H9 (cell line): ENCODE results near the gene PC. TPM values are rescaled to one million over a fixed set of nuclear protein-coding genes. Genes with fewer than 3 reads are reported as not detected.

Experiments
- DNase-seq: peaks from one replicate; pipeline ENCODE4 v3.0.0-alpha.2; 2017
- H2AFZ ChIP-seq: one replicate; pipeline ENCODE4 v1.6.1; 2013; ENCODE audit warnings: mild to moderate bottlenecking, low read length, control low read depth, moderate library complexity
- H2AK5ac ChIP-seq: 2 replicates; pipeline ENCODE4 v1.6.1; 2013; ENCODE audit warnings: low read length, control low read depth, mixed read lengths; ENCODE audit not compliant: insufficient read length
- H2BK120ac ChIP-seq: one replicate; pipeline ENCODE4 v1.6.1; 2013; ENCODE audit warnings: low read depth, mild to moderate bottlenecking, low read length, control low read depth, inconsistent platforms; ENCODE audit not compliant: poor library complexity, severe bottlenecking
- H2BK12ac ChIP-seq: 2 replicates; pipeline ENCODE4 v1.6.1; 2013; ENCODE audit warnings: low read length, control low read depth, mixed read lengths, low read depth; ENCODE audit not compliant: insufficient read length
- H2BK15ac ChIP-seq: 2 replicates; pipeline ENCODE4 v1.6.1; 2013; ENCODE audit warnings: low read depth, low read length, control low read depth
- H2BK20ac ChIP-seq: one replicate; pipeline ENCODE4 v1.6.1; 2013; ENCODE audit warnings: low read depth, mild to moderate bottlenecking, low read length, control low read depth, inconsistent platforms; ENCODE audit not compliant: poor library complexity, severe bottlenecking
- H2BK5ac ChIP-seq: 2 replicates; pipeline ENCODE4 v1.6.1; 2013; ENCODE audit warnings: low read length, control low read depth, mixed read lengths; ENCODE audit not compliant: insufficient read length
- H3K14ac ChIP-seq: 2 replicates; pipeline ENCODE4 v1.6.1; 2013; ENCODE audit warnings: low read length, control low read depth; ENCODE audit not compliant: insufficient read depth
- H3K18ac ChIP-seq: 2 replicates; pipeline ENCODE4 v1.6.1; 2013; ENCODE audit warnings: low read depth, mild to moderate bottlenecking, mixed read lengths, low read length, control low read depth; ENCODE audit not compliant: insufficient read length
- H3K23ac ChIP-seq: 2 replicates; pipeline ENCODE4 v1.6.1; 2013; ENCODE audit warnings: low read length, control low read depth, mixed read lengths, low read depth; ENCODE audit not compliant: insufficient read length
- H3K23me2 ChIP-seq: 2 replicates; pipeline ENCODE4 v1.6.1; 2013; ENCODE audit warnings: low read depth, mild to moderate bottlenecking, mixed read lengths, low read length, control low read depth; ENCODE audit not compliant: insufficient read length, poor library complexity, severe bottlenecking
- H3K27ac ChIP-seq: 2 replicates; pipeline ENCODE4 v1.5.1; 2013; ENCODE audit warnings: low read length, control low read depth, mixed read lengths, low read depth; ENCODE audit not compliant: insufficient read length
- H3K27me3 ChIP-seq: 2 replicates; pipeline ENCODE4 v1.6.1; 2013; ENCODE audit warnings: low read length, control low read depth, inconsistent platforms; ENCODE audit not compliant: insufficient read depth
- H3K4ac ChIP-seq: 2 replicates; pipeline ENCODE4 v1.6.1; 2013; ENCODE audit warnings: low read depth, mild to moderate bottlenecking, control low read depth, inconsistent platforms, low read length, moderate library complexity
- H3K4me1 ChIP-seq: 2 replicates; pipeline ENCODE4 v1.6.1; 2013; ENCODE audit warnings: low read length, control low read depth, inconsistent platforms; ENCODE audit not compliant: insufficient read depth
- H3K4me2 ChIP-seq: 2 replicates; pipeline ENCODE4 v1.6.1; 2013; ENCODE audit warnings: low read length, control low read depth, mixed read lengths; ENCODE audit not compliant: insufficient read length, insufficient read depth
- H3K56ac ChIP-seq: 2 replicates; pipeline ENCODE4 v1.6.1; 2013; ENCODE audit warnings: low read depth, mild to moderate bottlenecking, mixed read lengths, low read length, control low read depth; ENCODE audit not compliant: insufficient read length
- H3K79me1 ChIP-seq: 2 replicates; pipeline ENCODE4 v1.6.1; 2013; ENCODE audit warnings: low read depth, mild to moderate bottlenecking, moderate library complexity, low read length, control low read depth, inconsistent platforms; ENCODE audit not compliant: insufficient read depth, poor library complexity, severe bottlenecking
- H3K79me2 ChIP-seq: 2 replicates; pipeline ENCODE4 v1.6.1; 2013; ENCODE audit warnings: low read length, control low read depth, inconsistent platforms; ENCODE audit not compliant: insufficient read depth
- H3K9ac ChIP-seq: 2 replicates; pipeline ENCODE4 v1.6.1; 2013; ENCODE audit warnings: low read length, control low read depth, mixed read lengths; ENCODE audit not compliant: insufficient read length; ENCODE audit errors: extremely low read depth
- H3K9me3 ChIP-seq: one replicate; pipeline ENCODE4 v1.6.1; 2013; ENCODE audit warnings: low read depth, low read length, inconsistent platforms; ENCODE audit not compliant: control insufficient read depth
- H3T11ph ChIP-seq: one replicate; pipeline ENCODE4 v1.6.1; 2013; ENCODE audit warnings: mild to moderate bottlenecking, low read length, control low read depth, inconsistent platforms
- H4K20me1 ChIP-seq: one replicate; pipeline ENCODE4 v1.6.1; 2013; ENCODE audit not compliant: control insufficient read depth, insufficient read length, insufficient read depth
- H4K5ac ChIP-seq: 2 replicates; pipeline ENCODE4 v1.6.1; 2013; ENCODE audit warnings: low read depth, mild to moderate bottlenecking, mixed read lengths, low read length, control low read depth; ENCODE audit not compliant: insufficient read length
- H4K8ac ChIP-seq: replicated peaks from 2 replicates; pipeline ENCODE4 v1.6.1; 2013; ENCODE audit warnings: low read length, control low read depth, mixed read lengths, low read depth; ENCODE audit not compliant: insufficient read length
- H4K91ac ChIP-seq: 2 replicates; pipeline ENCODE4 v1.6.1; 2013; ENCODE audit warnings: low read depth, mild to moderate bottlenecking, moderate library complexity, mixed read lengths, low read length, control low read depth; ENCODE audit not compliant: insufficient read length
- H3K27ac Mint-ChIP-seq, 3 experiments: 2 replicates in 2 of 3; 3 replicates in 1 of 3; pipeline ENCODE4 v1.8.0; 2020 to 2021; ENCODE audit warnings: mixed read lengths in 3 of 3, mild to moderate bottlenecking in 1 of 3, moderate library complexity in 1 of 3
- H3K27me3 Mint-ChIP-seq: 2 replicates; pipeline ENCODE4 v1.8.0; 2021; ENCODE audit warnings: low read depth, mild to moderate bottlenecking, moderate library complexity, mixed read lengths
- H3K36me3 Mint-ChIP-seq, 3 experiments: 2 replicates in 2 of 3; 3 replicates in 1 of 3; pipeline ENCODE4 v1.8.0; 2020 to 2021; ENCODE audit warnings: low read depth in 3 of 3, mixed read lengths in 3 of 3; ENCODE audit not compliant: insufficient read depth in 1 of 3
- H3K4me1 Mint-ChIP-seq, 2 experiments: 2 replicates each; pipeline ENCODE4 v1.8.0; 2020; ENCODE audit warnings: mixed read lengths in 2 of 2
- H3K4me3 Mint-ChIP-seq, 2 experiments: 2 replicates in 1 of 2; 3 replicates in 1 of 2; pipeline ENCODE4 v1.8.0; 2020 to 2021; ENCODE audit warnings: mild to moderate bottlenecking in 2 of 2, mixed read lengths in 2 of 2, moderate library complexity in 1 of 2
- H3K9me3 Mint-ChIP-seq, 2 experiments: 2 replicates in 1 of 2; 3 replicates in 1 of 2; pipeline ENCODE4 v1.8.0; 2020; ENCODE audit warnings: mild to moderate bottlenecking in 2 of 2, mixed read lengths in 2 of 2, moderate library complexity in 1 of 2
- WGBS: extraction: QIAGEN DNeasy Blood & Tissue Kit; methylation state at CpG from one replicate; pipeline ENCODE4 v1.1.7; 2013; ENCODE audit warnings: missing lambda C conversion rate, low lambda C conversion rate, mixed read lengths; ENCODE audit not compliant: insufficient read length; ENCODE audit errors: extremely low coverage; 5-methylcytosine and 5-hydroxymethylcytosine counted together
- total RNA-seq: library from RNA; stranded (reverse); gene quantifications from 2 replicates; pipeline ENCODE4 v1.2.1, GENCODE V29; 2021
- TF ChIP-seq, protein P1 (sequence below): fragments of 200-600 bp; sonication (generic); conservative IDR thresholded peaks from 3 replicates; pipeline ENCODE4 v1.8.0; 2021; ENCODE audit warnings: antibody characterized with exemption, mild to moderate bottlenecking

Gene PC
- total RNA-seq, 1 experiment from 2014 or later, result 32.6 TPM

DNA sequence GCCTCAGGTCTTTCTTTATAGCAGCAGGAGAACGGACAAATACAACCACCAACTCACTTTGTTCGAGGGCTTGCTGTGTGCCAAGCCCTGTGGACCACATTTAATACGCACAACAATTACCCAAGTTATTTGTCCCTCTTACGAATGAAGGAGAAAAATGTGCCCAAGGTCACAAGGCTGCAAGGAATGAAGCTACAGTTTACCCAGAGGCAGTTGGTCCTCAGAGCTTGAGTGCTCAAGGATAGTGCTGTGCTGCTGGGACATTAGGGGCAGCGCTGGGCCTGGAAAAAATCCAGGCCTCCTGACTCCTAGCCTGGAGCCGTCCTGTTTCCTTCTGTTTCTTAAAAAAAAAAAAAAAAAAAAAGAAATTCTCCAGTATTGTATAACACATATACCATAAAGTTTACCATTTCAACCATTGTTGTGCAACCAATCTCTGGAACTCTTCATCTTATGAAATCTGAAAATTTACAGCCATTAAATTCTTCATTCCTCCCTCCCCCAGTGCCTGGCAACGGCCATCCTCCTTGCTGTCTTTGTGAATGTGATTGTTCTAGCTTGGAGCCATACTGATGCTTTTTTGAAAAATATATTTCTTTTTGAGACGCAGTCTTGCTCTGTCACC lies 15.9 kb upstream of the PC start:
- Mint-ChIP-seq H3K9me3 (peaks cover 3 to 6% of the 10 kb centered on the region in 2 experiments), H3K27ac (peak overlapping the region; percentile 23 to 63 (median 61); a peak in 3 of 7 replicates), H3K27me3 (peaks cover 5% of the 10 kb centered on the region), H3K36me3 (peaks cover 0 to 4% (median 2%) of the 10 kb centered on the region in 3 experiments; a peak in 4 of 7 replicates), H3K4me3 (no peak overlapping the region), H3K4me1 (peaks cover 4 to 15% of the 10 kb centered on the region in 2 experiments)
- Histone ChIP-seq H3K18ac (no peak overlapping the region), H4K8ac (no peak overlapping the region), H3K9ac (no peak overlapping the region), H2BK12ac (no peak overlapping the region), H3K23ac (no peak overlapping the region), H3K4me1 (no peaks in the 10 kb centered on the region), H2BK120ac (no peak overlapping the region), H3K79me1 (no peaks in the 10 kb centered on the region), H3T11ph (no peak overlapping the region), H4K20me1 (no peaks in the 10 kb centered on the region), H3K27ac (no peak overlapping the region), H4K5ac (no peak overlapping the region), H2AK5ac (no peak overlapping the region), H3K4ac (no peak overlapping the region), H2AFZ (no peak overlapping the region), H2BK15ac (no peak overlapping the region), H3K56ac (no peak overlapping the region), H3K27me3 (no peaks in the 10 kb centered on the region), H4K91ac (no peak overlapping the region), H3K23me2 (no peaks in the 10 kb centered on the region), H3K14ac (no peak overlapping the region), H3K79me2 (no peaks in the 10 kb centered on the region), H3K9me3 (no peaks in the 10 kb centered on the region), H3K4me2 (no peak overlapping the region), H2BK5ac (no peak overlapping the region), H2BK20ac (no peak overlapping the region)
- TF ChIP-seq, protein P1, sequence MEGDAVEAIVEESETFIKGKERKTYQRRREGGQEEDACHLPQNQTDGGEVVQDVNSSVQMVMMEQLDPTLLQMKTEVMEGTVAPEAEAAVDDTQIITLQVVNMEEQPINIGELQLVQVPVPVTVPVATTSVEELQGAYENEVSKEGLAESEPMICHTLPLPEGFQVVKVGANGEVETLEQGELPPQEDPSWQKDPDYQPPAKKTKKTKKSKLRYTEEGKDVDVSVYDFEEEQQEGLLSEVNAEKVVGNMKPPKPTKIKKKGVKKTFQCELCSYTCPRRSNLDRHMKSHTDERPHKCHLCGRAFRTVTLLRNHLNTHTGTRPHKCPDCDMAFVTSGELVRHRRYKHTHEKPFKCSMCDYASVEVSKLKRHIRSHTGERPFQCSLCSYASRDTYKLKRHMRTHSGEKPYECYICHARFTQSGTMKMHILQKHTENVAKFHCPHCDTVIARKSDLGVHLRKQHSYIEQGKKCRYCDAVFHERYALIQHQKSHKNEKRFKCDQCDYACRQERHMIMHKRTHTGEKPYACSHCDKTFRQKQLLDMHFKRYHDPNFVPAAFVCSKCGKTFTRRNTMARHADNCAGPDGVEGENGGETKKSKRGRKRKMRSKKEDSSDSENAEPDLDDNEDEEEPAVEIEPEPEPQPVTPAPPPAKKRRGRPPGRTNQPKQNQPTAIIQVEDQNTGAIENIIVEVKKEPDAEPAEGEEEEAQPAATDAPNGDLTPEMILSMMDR, result no peak
- DNase-seq, result no peak
- WGBS, result no CpG with 5 or more reads among the region's 8 CpGs
